Upper lobe of right lung (tissue), 1 donor: ENCODE data around the gene OXNAD1. TPM values are rescaled to one million over a fixed set of nuclear protein-coding genes. Genes with fewer than 3 reads are reported as not detected.

Experiments used
- ATAC-seq: fragments of 200-7000 bp; cut with Tn5 transposase; one replicate; pipeline ENCODE4 v1.9.1; 2020; ENCODE audit warnings: mild to moderate bottlenecking, moderate library complexity
- DNase-seq: peaks from one replicate; pipeline ENCODE4 v3.0.0-alpha.2; 2020
- H3K27ac ChIP-seq: fragments of 200-600 bp; one replicate; pipeline ENCODE4 v1.8.0; 2022
- H3K27me3 ChIP-seq: fragments of 200-600 bp; one replicate; pipeline ENCODE4 v1.8.0; 2022; ENCODE audit warnings: mild to moderate bottlenecking
- H3K36me3 ChIP-seq: fragments of 200-600 bp; one replicate; pipeline ENCODE4 v1.8.0; 2022
- H3K4me1 ChIP-seq: fragments of 200-600 bp; one replicate; pipeline ENCODE4 v1.8.0; 2022
- H3K4me3 ChIP-seq: fragments of 200-600 bp; one replicate; pipeline ENCODE4 v1.8.0; 2022; ENCODE audit warnings: mild to moderate bottlenecking
- H3K9me3 ChIP-seq: fragments of 200-600 bp; one replicate; pipeline ENCODE4 v1.8.0; 2022
- intact Hi-C: fragments of 100-400 bp; cut with DNase I; formaldehyde crosslinking; loops from one replicate; pipeline ENCODE4 v1.11.0; 2022
- total RNA-seq: library from RNA; stranded (reverse); fragmentation: NEBNext Ultra II Directional; extraction: Animal tissue kit (Norgen Biotek cat#: 25700); gene quantifications from one replicate; pipeline ENCODE4 v1.2.1, GENCODE V29; 2021
- TF ChIP-seq, protein P1 (sequence below): fragments of 200-600 bp; IDR thresholded peaks from one replicate; pipeline ENCODE4 v1.8.0; 2022; ENCODE audit warnings: antibody characterized with exemption
- donor health status: DM: no; HTN: yes; CAD: no; lungs with severe emphysema.

The OXNAD1 gene
- total RNA-seq, 1 donor from 2014 or later, result 12.8 TPM

DNA sequence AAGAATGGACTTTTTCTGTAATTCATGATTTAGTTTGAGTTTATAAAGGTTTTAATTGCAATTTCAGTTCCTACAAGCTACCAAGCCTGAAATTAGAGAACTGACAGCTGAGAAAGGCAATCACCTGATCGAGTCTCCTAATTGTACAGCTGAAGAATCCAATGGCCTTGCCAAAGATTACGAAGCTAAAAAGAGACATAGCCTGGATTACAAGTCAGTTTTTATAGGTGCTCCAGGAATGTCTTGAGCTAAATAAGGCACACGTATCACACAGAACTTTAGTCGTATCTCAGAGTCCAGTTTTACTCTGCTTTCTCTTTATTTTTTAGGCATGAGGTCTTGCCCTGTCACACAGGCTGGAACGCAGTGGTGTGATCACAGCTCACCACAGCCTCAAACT lies 6.8 kb upstream of the OXNAD1 start:
- ATAC-seq (no peak), DNase-seq (no peak)
- Histone ChIP-seq H3K36me3 (peaks cover 41% of the 10 kb centered on the region), H3K4me1 (peaks cover 12% of the 10 kb centered on the region), H3K27me3 (no peaks in the 10 kb centered on the region), H3K4me3 (no peak overlapping the region), H3K9me3 (no peaks in the 10 kb centered on the region), H3K27ac (no peak overlapping the region)
- TF ChIP-seq, protein P1, sequence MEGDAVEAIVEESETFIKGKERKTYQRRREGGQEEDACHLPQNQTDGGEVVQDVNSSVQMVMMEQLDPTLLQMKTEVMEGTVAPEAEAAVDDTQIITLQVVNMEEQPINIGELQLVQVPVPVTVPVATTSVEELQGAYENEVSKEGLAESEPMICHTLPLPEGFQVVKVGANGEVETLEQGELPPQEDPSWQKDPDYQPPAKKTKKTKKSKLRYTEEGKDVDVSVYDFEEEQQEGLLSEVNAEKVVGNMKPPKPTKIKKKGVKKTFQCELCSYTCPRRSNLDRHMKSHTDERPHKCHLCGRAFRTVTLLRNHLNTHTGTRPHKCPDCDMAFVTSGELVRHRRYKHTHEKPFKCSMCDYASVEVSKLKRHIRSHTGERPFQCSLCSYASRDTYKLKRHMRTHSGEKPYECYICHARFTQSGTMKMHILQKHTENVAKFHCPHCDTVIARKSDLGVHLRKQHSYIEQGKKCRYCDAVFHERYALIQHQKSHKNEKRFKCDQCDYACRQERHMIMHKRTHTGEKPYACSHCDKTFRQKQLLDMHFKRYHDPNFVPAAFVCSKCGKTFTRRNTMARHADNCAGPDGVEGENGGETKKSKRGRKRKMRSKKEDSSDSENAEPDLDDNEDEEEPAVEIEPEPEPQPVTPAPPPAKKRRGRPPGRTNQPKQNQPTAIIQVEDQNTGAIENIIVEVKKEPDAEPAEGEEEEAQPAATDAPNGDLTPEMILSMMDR, result no peak
- intact Hi-C loops, result no loop called here

DNA sequence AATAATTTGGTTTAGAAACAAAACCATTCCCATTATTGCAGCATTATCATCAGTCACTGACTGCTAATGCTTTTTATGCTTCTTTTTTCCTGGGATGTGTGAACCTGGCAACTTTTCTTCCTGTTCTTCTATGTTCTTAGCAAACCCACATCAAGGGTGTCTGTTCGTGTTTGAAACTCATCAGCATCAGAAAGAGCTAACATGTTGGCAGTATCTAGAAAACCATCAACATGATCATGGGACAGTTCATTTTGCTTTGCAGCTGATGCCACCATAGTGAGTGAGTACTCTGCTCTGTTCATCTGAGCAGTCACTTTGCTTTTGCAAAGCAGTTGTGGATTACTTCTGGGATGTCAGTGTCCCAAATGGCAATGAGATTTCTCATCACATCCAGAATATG lies 6.1 kb upstream of the OXNAD1 start:
- ATAC-seq (no peak), DNase-seq (no peak)
- no peaks in the 10 kb centered on the region for H3K9me3 ChIP-seq
- TF ChIP-seq, protein P1, result no peak
- H3K27me3 ChIP-seq, result no peaks in the 10 kb centered on the region
- no peak overlapping the region for H3K27ac ChIP-seq
- no peak overlapping the region for H3K4me3 ChIP-seq
- intact Hi-C loops, result no loop called here
- H3K4me1 ChIP-seq, result peaks cover 12% of the 10 kb centered on the region
- peaks cover 41% of the 10 kb centered on the region for H3K36me3 ChIP-seq

DNA sequence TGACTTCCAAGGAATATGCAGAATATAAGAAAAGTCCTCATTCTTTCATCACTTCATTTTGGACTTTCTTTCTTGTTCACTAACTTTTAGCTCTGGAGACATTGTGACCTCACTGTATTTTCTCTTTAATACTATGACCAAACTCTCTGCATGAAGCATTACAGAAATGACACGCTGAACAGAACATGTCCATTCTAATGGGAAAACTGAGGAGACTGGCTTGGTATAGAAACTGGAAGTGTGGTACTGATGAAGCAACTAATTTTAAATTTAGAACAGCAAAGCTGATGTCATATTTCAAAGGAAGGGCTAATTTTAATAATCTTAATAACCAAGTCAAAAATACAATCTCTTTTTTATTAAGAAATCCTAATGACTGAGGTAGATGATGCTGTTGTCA lies 5.0 kb upstream of the OXNAD1 start:
- TF ChIP-seq, protein P1, result no peak
- H3K27ac ChIP-seq, result no peak overlapping the region
- H3K4me1 ChIP-seq, result peaks cover 12% of the 10 kb centered on the region
- intact Hi-C loops, result no loop called here
- peaks cover 41% of the 10 kb centered on the region for H3K36me3 ChIP-seq
- H3K9me3 ChIP-seq, result no peaks in the 10 kb centered on the region
- DNase-seq, result no peak
- ATAC-seq, result no peak
- H3K27me3 ChIP-seq, result no peaks in the 10 kb centered on the region
- no peak overlapping the region for H3K4me3 ChIP-seq

DNA sequence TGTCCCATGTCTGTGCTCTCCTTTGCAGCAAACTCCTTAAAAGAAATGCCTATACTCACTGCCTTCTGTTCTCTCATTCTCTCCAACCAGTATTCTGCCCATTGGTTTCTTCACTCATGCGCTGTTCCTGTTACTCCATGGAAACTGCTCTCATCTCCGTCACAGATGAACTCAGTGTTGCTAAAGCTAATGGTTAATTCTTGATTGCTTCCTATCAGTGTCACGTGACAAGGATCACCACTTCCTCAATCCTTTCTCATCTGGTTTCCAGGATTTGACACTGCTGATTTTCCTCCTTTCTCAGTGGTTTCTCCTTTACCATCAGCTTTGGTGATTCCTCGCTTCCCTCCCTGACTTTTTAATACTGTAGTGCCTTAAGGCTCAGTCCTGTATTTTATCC lies 2.8 kb upstream of the OXNAD1 start:
- H3K4me3 ChIP-seq, result no peak overlapping the region
- H3K27me3 ChIP-seq, result no peaks in the 10 kb centered on the region
- peaks cover 18% of the 10 kb centered on the region for H3K4me1 ChIP-seq
- ATAC-seq (no peak), DNase-seq (no peak)
- TF ChIP-seq, protein P1, result no peak
- intact Hi-C loops, result no loop called here
- no peaks in the 10 kb centered on the region for H3K9me3 ChIP-seq
- H3K36me3 ChIP-seq, result peaks cover 36% of the 10 kb centered on the region
- H3K27ac ChIP-seq, result no peak overlapping the region

DNA sequence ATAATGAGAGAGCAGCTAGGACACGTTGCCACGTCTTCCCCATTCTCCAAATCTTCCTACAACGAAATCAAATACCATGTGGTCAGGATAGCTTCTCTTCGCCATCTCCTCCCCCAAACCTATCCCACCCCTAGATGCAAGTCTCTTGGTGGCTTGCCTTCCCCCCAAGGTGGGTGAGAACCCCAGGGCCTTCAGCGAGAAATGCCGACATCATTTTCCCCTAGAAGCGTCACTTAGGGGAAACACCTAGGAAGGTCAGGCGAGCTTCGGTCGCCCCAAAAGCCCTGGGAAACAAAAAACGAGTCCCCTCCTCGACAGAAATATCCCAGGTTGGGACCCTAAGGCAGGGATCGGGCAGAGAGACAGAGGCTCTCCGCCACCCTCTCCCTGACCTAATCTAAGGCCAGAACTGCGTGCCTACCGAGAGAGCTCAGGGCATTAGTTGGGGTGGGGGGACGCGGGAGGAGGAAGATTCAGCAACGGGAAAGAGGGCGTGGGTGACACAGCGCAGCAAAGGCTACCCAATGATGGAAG lies 771 bp upstream of the OXNAD1 start:
- Histone ChIP-seq H3K36me3 (peaks cover 26% of the 10 kb centered on the region), H3K27me3 (no peaks in the 10 kb centered on the region), H3K4me3 (peak overlapping the region; percentile 88), H3K4me1 (peaks cover 22% of the 10 kb centered on the region), H3K27ac (peak overlapping the region; percentile 97), H3K9me3 (no peaks in the 10 kb centered on the region)
- no peak for ATAC-seq
- DNase-seq, result no peak
- TF ChIP-seq, protein P1, result no peak
- intact Hi-C loops, result no loop called here

DNA sequence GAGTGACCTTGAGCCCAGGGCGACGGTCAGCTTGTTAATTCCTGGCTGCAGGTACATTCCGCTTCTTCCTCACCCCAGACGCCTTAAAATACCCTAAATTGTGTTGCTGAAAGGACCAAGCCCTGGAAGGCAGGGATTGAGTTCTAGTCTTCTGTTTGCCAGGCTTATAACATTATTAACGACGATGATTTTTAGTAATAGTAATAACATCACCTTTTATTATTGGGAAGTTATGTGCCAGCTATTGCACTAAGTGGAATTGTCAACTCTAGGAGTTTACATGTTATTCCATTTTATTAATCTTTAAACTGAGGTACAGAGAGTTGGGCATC lies 409 bp downstream of the OXNAD1 start:
- intact Hi-C loops, result no loop called here
- Histone ChIP-seq H3K9me3 (no peaks in the 10 kb centered on the region), H3K36me3 (peaks cover 25% of the 10 kb centered on the region), H3K27me3 (no peaks in the 10 kb centered on the region), H3K4me1 (peaks cover 22% of the 10 kb centered on the region), H3K27ac (peak overlapping the region; percentile 97), H3K4me3 (peak overlapping the region; percentile 88)
- TF ChIP-seq, protein P1, result no peak
- ATAC-seq (no peak), DNase-seq (no peak)
